Urothelium cell line (cell line): ENCODE measurements around the gene TMEM221.
A peak's percentile ranks its signal among the peaks of the same experiment; 100 is the strongest.

ENCODE experiments used
- DNase-seq: peaks from one replicate; pipeline ENCODE4 v3.0.0; 2011; ENCODE audit warnings: low spot score, mixed read lengths
- FAIRE-seq: peaks from 2 replicates; lab custom pipeline; 2011; peaks lifted over from hg19 to GRCh38; lab: Jason Lieb, UNC

The TMEM221 gene

DNA sequence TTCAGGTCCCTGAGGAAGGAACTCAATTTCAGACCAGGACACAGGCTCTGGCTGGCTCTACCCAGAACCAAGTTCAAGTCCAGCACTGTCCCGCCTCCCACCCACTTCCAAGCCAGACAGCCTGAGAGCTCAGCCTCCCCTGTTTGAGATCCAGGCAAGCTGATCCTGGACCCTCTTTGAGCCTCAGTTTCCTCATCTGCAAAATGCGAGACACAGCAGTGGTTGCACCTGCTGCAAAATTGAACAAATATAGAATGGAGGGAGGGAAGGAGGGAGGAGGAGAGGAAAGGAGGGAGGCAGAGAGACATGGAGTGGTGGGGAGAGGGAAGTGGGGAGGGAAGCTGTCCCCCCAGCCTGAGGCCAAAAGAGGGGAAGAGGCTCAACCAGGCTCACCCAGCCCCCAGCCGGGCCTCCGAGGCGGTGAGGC, 751 bp downstream of the TMEM221 start:
- DNase-seq (no peak), FAIRE-seq (no peak)

DNA sequence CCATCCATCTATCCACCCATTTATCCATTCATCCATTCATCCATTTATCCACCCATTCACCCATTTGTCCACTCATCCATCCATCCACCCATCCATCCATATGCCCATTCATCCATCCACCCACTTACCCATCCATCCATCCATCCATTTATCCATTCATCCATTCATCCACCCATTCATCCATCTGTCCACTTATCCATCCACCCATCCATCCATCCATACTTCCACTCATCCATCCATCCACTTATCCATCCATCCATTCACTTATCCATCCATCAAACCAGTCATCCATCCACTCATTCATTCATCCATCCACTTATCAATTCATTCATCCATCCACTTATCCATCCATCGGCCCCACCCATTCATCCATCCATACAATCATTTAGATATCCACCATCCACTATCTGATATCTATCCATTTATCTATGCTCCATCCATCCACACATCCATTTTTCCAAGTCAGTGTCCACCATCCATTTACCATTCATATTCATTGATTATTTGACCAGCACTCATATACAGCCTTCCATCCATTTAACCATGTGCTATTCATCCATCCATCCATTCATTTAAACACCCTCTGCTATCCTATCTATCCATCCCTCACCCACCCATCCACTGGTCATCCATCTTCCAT, 2.8 kb downstream of the TMEM221 start:
- FAIRE-seq (no peak), DNase-seq (no peak)

DNA sequence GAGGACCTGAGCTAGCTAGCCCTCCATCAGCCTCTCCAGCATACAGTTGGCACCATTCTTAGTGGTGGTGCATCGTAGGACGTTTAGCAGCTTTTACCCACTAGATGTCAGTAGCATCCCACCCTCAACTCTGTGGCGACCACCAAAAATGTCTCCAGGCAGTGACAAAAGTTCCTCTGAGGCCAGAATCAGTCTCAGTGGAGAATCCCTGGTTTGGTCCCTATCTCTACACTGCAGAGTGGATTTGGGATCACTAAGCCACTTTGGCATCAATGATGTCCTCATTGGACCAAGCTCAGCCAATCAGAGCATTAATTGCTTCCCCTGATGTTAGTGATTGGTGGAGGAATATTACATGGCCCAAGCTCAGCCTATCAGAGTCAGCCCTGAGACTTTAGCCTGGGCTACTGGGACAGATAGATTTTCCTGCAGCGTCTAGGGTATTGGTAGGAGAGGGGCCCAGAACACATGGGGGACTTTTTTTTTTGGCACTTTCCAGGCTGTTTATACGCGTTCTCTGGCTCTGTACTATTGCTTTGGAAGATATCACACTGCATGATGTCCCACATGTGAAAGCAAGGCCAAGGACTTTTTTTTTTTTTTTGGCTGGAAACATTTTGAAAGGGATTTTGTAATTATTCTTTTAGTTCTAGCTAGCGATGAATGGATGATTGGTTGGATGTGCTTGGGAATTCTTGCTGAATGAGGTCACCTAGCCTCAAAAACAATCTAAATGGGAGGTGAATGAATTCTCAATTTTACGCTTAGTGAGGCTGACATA, 7.0 kb downstream of the TMEM221 start:
- no peak for FAIRE-seq
- peak; percentile 27 for DNase-seq

DNA sequence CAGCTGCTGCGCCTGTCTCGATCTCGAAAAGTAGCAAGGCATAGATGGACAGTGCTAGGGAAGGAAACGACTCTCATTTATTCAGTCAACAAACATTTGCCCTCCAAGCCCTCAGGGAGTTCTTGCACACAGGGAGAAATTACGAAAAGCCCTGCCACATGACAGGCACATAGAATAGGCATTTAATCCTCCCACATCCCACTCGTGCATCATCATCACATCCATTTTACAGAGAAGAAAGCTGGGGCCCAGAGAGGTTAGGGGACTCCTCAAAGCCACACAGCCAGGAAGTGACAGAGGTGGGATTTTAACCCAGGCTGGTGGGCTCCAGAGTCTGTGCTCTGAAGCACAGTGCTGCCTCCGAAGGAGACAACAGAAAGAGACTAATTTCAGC, 11.6 kb downstream of the TMEM221 start:
- FAIRE-seq (no peak), DNase-seq (no peak)

DNA sequence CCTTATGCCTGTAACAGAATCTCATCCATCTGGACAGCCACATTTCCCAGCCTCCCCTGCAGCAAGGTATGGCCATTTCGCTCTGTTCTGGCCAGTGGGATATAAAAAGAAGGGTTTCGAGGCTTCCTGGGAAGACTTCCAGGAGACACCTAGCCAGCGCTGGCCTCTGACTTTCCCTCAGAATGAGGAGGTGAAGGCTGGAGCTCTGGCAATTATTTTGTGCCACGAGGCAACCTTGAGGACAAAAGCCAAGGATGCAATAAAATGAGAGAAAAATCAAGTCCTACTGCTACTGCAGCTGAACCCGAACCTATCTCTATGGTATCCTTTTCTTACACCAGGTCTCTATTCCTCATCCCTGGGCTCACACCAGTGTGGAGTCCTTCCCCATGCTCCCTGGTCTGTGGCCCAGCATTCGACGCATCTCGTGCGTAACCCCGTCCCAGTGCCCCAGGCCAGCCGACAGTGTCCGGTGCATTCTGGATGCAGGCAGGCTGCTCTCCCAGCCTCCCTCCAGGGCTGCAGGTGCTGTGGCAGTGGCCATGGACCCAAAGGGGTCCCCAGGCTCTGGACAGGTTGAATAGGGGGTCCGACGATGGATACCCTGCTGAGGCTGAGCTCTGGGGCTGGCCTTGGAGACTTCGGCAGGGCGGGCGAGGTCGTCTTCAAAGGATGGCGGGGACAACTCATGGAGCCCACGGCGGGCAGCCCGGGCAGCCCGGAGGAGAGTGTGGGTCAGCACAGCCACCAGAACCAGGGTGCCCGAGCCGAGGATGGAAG, 12.2 kb downstream of the TMEM221 start:
- FAIRE-seq (no peak), DNase-seq (no peak)

DNA sequence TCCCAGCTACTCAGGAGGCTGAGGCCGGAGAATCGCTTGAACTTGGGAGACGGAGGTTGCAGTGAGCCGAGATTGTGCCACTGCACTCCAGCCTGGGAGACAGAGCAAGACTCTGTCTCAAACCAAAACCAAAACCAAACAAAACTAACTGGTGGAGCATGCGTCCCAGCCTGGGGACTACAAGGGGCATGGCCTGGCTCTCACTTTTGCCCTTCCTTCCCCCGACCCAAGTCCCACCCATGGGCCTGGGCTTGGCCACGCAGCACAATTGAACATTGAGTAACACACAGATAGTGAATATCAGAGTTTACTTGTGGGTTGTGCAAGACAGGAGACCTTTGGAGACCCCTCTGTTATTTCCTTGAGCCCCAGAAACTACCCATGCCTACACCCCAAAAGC, 13.2 kb downstream of the TMEM221 start:
- no peak for DNase-seq
- no peak for FAIRE-seq

DNA sequence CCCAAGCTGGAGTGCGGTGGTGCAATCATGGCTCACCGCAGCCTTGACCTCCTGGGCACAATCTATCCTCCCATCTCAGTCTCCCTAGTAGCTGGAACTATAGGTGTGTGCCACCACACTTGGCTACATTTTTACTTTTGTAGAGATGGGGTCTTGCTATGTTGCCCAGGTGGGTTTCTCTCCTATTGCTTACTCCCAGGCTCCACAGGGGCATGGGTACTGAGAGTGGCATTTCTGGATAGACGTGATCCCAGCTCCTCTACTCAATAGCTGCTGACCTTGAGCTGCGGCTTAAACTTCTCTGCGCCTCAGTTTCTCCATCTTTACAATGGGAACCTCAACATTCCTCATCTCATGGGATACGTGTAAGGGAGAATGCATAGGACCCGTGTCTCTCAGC, 17.1 kb downstream of the TMEM221 start:
- no peak for DNase-seq

DNA sequence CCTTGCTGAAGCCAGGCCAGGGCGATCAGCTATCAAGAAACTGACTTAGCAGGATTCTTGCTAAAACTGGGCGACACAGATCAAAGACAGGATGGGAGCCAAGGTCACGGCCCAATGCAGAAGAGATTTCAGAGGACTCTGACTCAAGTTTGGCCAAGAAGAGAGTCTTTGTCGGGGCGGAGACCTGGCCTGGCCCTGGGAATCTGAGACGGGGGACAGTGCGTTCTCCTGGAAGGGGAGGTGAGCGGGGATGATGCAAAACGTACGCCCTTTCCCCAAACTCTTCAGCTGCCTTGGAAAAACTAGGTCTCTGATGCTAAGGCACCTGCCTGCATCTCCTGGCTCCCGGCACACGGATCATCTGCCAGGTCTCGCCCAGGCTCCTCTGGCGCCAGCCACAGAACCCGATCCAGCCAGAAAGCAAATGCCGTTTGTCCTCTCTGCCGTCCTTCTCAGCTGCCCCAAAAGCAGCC, 18.8 kb downstream of the TMEM221 start:
- DNase-seq = no peak
- FAIRE-seq = no peak

More for the DNA sequence above, 17.1 kb downstream of the TMEM221 start:
- FAIRE-seq = no peak

DNA sequence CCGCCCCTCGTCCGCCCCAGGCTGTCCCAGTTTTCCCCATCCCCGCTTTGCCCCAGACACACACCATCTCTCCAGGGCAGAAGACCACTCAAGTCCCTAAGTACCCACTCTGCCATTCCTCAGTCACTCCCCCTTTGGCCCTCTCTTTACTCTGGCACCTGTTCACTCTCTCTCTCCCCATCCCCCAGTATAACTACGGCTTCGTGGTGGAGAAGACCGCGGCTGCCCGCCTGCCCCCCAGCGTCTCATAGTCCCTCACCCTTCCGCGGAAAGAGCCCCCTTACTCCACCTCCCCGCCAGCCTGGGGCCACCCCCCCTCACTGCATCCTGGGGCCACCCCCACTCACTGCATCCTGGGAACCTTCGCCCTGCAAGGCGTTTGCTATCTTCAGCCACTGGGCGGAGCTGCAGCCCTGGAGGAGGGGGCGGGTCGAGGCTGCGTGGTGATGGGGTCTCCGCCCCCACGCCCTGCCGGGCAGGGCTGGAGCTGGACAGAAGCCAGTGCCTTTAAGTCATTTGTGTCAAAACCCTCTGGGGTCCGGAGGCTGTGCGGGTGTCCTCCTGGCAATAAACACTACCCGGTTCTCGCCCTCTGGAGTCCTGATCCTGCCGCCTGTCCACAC, 23.6 kb downstream of the TMEM221 start:
- DNase-seq (peak; percentile 64), FAIRE-seq (no peak)

DNA sequence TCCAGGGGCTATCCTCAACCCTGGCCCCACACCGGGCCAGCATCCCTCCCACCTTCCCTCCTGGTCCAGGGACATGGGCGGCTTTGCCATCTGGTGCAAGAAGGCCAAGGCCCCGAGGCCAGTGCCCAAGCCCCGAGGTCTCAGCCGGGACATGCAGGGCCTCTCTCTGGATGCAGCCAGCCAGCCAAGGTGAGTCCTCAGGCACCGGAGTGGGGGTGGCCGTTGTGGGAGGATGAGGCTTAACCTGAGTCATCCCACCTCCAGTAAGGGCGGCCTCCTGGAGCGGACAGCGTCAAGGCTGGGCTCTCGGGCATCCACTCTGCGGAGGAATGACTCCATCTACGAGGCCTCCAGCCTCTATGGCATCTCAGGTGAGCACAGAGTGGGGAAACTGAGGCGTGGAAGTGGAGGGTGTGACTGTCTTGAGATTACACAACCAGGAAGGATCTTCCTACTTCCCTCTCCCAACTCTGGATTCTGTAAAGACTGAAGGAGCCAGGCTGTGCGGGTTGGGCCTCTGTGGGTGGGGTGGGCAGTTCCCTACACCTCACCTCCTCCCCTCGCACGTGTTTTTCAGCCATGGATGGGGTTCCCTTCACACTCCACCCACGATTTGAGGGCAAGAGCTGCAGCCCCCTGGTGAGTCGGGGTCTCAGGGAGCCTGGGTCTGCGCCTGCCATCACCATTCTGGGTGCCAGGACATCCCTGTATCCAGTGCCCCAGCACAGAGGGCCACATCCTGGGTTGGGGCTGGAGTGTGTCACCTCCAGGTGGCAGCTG, 24.8 kb downstream of the TMEM221 start:
- DNase-seq = no peak
- no peak for FAIRE-seq

DNA sequence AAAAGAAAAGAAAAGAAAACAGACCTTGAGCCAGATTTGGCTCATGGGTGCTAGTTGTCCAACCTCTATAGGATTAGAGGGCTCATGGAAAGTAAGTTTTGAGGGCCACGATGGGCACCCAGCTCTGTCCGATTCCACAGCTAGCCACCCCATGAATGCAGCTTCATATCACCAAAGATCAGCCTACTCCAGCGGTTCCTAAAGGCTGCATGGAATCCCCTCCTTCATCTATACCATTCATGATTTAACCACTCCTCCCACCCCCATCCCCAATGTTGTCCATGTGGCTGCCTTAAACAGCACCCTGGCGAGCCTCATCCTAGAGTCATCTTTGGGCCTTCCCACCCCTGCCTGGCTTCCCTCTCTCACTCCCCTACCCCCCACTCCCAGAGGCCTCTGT, 26.5 kb downstream of the TMEM221 start:
- FAIRE-seq (no peak), DNase-seq (no peak)

DNA sequence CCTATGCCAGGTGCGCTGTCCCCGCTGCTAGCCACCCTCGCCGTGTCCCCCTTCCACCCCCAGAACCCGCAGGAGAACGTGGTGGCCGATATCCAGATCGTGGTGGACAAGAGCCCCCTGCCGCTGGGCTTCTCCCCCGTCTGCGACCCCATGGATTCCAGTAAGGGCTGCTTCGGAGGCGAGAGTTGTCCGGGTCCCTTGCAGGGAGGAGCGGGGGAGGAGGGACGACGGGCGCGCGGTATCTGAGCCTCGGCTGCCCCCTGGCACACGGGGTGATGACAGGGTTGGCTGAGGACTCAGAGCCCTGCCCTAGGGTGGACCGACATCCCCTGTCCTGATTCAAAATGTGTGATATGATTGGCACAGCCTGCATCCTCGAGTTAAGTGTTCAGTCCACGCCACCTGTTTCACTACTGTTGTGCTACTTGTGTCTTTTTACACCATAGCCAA, 28.0 kb downstream of the TMEM221 start:
- peak; percentile 40 for DNase-seq

DNA sequence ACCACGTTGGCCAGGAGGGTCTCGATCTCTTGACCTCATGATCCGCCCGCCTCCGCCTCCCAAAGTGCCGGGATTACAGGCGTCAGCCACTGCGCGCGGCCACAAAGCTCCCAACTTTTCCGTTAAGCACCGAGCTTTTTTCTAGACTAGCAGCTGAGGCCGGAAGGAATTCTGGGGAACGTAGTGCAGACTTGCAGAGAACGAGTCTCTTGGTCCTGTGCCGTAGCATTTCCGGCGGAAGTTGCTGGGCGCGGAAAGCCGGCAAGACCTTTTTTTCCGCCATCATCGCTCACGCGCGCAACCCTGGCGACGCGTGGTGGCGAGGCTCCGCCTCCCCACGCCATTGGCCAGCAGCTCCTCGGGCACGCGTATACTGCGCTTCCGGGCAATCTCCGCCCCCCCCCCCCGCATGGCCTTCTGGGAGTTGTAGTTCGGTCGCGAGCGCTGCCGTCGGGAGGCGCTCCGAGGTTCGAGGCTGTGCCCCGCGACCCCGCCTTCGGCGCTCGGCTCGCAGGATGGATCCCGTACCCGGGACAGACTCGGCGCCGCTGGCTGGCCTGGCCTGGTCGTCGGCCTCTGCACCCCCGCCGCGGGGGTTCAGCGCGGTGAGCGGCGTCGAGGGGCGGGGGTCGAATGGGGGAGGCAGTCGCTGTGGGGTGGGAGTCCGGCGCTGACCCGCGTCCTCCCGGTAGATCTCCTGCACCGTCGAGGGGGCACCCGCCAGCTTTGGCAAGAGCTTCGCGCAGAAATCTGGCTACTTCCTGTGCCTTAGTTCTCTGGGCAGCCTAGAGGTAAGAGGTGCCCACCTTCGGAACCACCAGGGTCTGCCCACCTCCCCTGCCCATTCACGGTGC, 28.6 kb downstream of the TMEM221 start, which contains the start of gene MVB12A:
MVB12A (plus strand) TSS at position 427 of the 854 bp plus-strand sequence; CDS start at position 516, 89 bp downstream.
- DNase-seq (peak; percentile 96), FAIRE-seq (no peak)

More for the DNA sequence above, 28.0 kb downstream of the TMEM221 start:
- FAIRE-seq = no peak

DNA sequence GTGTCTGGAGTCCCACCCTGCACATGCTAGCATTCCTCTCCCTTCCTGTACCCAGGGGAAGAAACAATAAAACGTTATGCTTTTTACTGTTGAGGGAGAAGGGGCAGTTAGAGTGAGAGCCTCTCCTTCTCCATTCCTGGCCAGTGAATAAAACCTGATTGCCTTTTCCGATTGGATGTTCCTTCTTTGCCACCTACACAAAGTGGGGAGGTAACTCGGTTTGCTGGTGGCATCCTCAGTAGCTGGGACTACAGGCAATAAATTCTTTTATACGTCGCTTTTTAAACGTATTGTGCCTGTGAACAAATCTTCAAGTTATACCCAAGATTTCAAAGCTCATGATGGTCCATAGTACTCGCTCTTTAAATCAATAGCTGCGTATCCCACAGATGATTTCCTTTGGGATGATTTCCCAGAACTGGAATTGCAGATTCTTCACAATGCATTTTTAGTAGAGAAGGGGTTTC, 29.3 kb downstream of the TMEM221 start:
- DNase-seq (no peak), FAIRE-seq (no peak)

DNA sequence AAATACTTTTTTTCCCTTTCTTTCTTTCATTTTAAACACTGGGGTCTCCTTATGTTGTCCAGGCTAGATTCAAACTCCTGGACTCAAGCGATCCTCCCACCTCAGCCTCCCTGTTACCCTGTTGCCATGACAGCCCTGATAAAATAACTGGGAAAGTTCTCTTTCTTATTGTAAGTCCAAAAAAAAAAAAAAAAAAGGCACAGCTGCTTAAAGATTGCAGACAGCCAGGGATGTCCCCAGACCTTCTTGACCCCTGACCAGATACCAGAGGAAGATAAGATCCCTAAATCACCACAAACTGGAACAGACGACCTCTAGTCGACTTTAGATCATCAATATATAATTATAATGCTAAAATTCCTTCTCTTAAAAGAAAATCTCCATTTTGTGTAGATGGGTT, 29.8 kb downstream of the TMEM221 start:
- no peak for DNase-seq

DNA sequence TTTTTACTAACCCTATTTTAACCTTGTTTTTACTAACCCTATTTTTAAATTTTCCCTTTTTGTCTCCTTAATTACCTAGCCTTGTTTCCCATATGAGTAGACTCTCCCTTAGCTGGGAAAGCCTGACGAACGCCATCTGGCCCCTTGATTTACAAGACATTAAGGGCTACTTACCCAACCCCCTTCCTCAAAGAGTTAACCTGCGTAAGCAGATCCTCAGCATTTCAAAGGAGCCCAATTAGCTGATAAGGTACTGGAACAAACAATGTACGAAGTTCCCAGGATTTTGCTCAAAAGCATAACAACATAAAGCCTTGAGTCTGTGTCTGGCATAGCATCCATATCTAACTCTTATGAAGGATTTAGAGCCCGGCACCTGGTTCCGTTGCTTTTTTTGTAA, 33.3 kb downstream of the TMEM221 start:
- FAIRE-seq = no peak
- DNase-seq = no peak

More for the DNA sequence above, 29.8 kb downstream of the TMEM221 start:
- FAIRE-seq = no peak

DNA sequence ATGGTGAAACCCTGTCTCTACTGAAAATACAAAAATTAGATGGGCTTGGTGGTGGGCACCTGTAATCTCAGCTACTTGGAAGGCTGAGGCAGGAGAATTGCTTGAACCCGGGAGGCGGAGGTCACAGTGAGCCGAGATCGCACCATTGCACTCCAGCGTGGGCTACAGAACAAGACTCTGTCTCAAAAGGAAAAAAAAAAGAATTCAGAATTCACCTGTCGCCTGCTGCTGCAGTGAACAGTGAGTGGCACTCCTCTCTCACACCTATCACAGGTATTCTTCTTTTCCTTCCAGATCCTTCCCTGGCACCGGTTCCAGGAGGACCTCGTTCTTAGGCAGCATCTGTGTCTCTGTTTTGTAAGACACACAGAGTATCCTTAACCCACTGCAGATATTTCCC, 34.4 kb downstream of the TMEM221 start:
- FAIRE-seq = no peak

DNA sequence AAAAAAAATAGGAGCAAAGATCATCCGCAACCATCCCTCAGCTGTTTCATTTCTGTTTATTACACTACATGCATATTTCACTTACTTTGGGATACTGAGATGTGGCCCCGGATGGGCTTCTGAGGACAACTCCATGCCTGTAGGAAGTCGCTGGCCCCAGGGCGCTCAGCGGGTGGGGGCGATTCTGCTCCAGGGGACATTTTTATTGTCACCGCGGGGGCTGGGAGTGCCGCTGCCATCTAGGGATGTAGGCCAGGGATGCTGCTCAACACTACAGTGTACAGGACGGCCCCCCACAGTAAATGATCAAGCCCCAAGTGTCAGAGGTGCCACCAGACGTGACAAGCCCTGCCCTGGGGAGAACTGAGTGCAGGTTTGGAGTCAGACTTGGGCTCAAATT, 36.7 kb downstream of the TMEM221 start:
- no peak for DNase-seq
- no peak for FAIRE-seq

More for the DNA sequence above, 34.4 kb downstream of the TMEM221 start:
- no peak for DNase-seq

DNA sequence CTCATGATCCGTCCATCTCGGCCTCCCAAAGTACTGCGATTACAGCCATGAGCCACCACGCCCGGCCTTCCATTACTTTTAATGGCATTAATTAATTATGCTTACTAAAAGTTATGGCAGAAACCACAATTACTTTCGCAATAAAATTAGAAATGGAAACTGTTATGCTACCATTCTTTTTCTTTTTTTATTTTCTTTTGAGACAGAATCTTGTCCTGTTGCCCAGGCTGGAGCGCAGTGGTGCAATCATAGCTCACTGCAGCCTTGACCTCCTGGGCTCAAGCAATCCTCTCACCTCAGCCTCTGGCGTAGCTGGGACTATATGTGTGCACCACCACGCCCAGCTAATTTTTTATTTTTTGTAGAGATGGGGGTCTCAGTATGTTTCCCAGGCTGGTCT, 38.5 kb downstream of the TMEM221 start:
- FAIRE-seq (no peak), DNase-seq (no peak)
